ENCODE data around the gene ACTL8. TPM values are rescaled to one million over a fixed set of nuclear protein-coding genes. Genes with fewer than 3 reads are reported as not detected.

The ACTL8 gene
- total RNA-seq = under 0.01 TPM

GRCh38 chr1:17755120-17755519 lies at the start of gene ACTL8:
ACTL8 (plus strand) TSS chr1:17755333; CDS start chr1:17823009, 67,676 bp downstream.
- no peak for DNase-seq (ENCODE audit: low read depth in 2 of 3, low spot score in 2 of 3)

- no peak for DNase-seq (ENCODE audit: low read depth in 2 of 3, low spot score in 2 of 3)
These were observed 48.7 kb upstream of the ACTL8 start for GRCh38 chr1:17706445-17706844.

GRCh38 chr1:17709981-17710380 lies 45.2 kb upstream of the ACTL8 start:
- DNase-seq (ENCODE audit: low read depth in 2 of 3, low spot score in 2 of 3) = no peak

GRCh38 chr1:17710889-17711576 lies 44.1 kb upstream of the ACTL8 start:
- no peak for DNase-seq (ENCODE audit: low read depth in 2 of 3, low spot score in 2 of 3)

- DNase-seq (ENCODE audit: low read depth in 2 of 3, low spot score in 2 of 3) = no peak
These were observed 43.6 kb upstream of the ACTL8 start for GRCh38 chr1:17711577-17711910.

- DNase-seq (ENCODE audit: low read depth in 2 of 3, low spot score in 2 of 3) = no peak
These were observed 43.2 kb upstream of the ACTL8 start for GRCh38 chr1:17711941-17712340.

- no peak for DNase-seq (ENCODE audit: low read depth in 2 of 3, low spot score in 2 of 3)
These were observed 41.1 kb upstream of the ACTL8 start for GRCh38 chr1:17713993-17714392.

GRCh38 chr1:17717594-17718535 lies 37.3 kb upstream of the ACTL8 start:
- no peak for DNase-seq (ENCODE audit: low read depth in 2 of 3, low spot score in 2 of 3)

GRCh38 chr1:17719874-17720273 lies 35.3 kb upstream of the ACTL8 start:
- DNase-seq (ENCODE audit: low read depth in 2 of 3, low spot score in 2 of 3) = no peak

GRCh38 chr1:17721444-17721843 lies 33.7 kb upstream of the ACTL8 start:
- DNase-seq (ENCODE audit: low read depth in 2 of 3, low spot score in 2 of 3) = no peak

GRCh38 chr1:17723684-17724083 lies 31.4 kb upstream of the ACTL8 start:
- DNase-seq (ENCODE audit: low read depth in 2 of 3, low spot score in 2 of 3) = no peak

GRCh38 chr1:17724150-17724549 lies 31.0 kb upstream of the ACTL8 start:
- DNase-seq (ENCODE audit: low read depth in 2 of 3, low spot score in 2 of 3) = no peak

- no peak for DNase-seq (ENCODE audit: low read depth in 2 of 3, low spot score in 2 of 3)
These were observed 29.9 kb upstream of the ACTL8 start for GRCh38 chr1:17725084-17725719.

GRCh38 chr1:17725811-17726582 lies 29.1 kb upstream of the ACTL8 start:
- DNase-seq (ENCODE audit: low read depth in 2 of 3, low spot score in 2 of 3) = no peak

GRCh38 chr1:17728123-17728712 lies 26.9 kb upstream of the ACTL8 start:
- DNase-seq (ENCODE audit: low read depth in 2 of 3, low spot score in 2 of 3) = no peak

- DNase-seq (ENCODE audit: low read depth in 2 of 3, low spot score in 2 of 3) = no peak
These were observed 25.9 kb upstream of the ACTL8 start for GRCh38 chr1:17729248-17729647.

- no peak for DNase-seq (ENCODE audit: low read depth in 2 of 3, low spot score in 2 of 3)
These were observed 25.2 kb upstream of the ACTL8 start for GRCh38 chr1:17729909-17730308.

- DNase-seq (ENCODE audit: low read depth in 2 of 3, low spot score in 2 of 3) = no peak
These were observed 23.7 kb upstream of the ACTL8 start for GRCh38 chr1:17731460-17731859.

- DNase-seq (ENCODE audit: low read depth in 2 of 3, low spot score in 2 of 3) = no peak
These were observed 22.7 kb upstream of the ACTL8 start for GRCh38 chr1:17732475-17732874.

GRCh38 chr1:17733661-17734060 lies 21.5 kb upstream of the ACTL8 start:
- DNase-seq (ENCODE audit: low read depth in 2 of 3, low spot score in 2 of 3) = no peak
